CD4-positive, alpha-beta T cell treated with Interleukin-4 for 4 hours (primary cell): ENCODE data around the gene STYK1.
"Not testable (repeated sequence)": the region's sequence is repeated elsewhere in the genome, so short reads cannot be mapped to it uniquely, and the experiment has no call there.

ENCODE experiments used
- DNase-seq: peaks from one replicate; pipeline ENCODE4 v3.0.0-alpha.2; 2020

The STYK1 gene

GRCh38 chr12:10688042-10688441 is 14.2 kb upstream of the STYK1 start:
- no peak for DNase-seq

- peak; percentile 38 for DNase-seq
Measured at GRCh38 chr12:10672231-10672868, 1.5 kb downstream of the STYK1 start.

GRCh38 chr12:10669533-10669932 is 4.3 kb downstream of the STYK1 start:
- DNase-seq: no peak

- no peak for DNase-seq
Measured at GRCh38 chr12:10668526-10668925, 5.3 kb downstream of the STYK1 start.

GRCh38 chr12:10667581-10667980 is 6.3 kb downstream of the STYK1 start:
- DNase-seq: no peak

GRCh38 chr12:10664499-10664898 is 9.4 kb downstream of the STYK1 start:
- no peak for DNase-seq

- no peak for DNase-seq
Measured at GRCh38 chr12:10663869-10664268, 10.0 kb downstream of the STYK1 start.

- DNase-seq: no peak
Measured at GRCh38 chr12:10661338-10661737, 12.5 kb downstream of the STYK1 start.

GRCh38 chr12:10654003-10654402 is 19.8 kb downstream of the STYK1 start:
- no peak for DNase-seq

GRCh38 chr12:10652192-10652591 is 21.7 kb downstream of the STYK1 start:
- no peak for DNase-seq

GRCh38 chr12:10646576-10646975 is 27.3 kb downstream of the STYK1 start:
- DNase-seq: not testable (repeated sequence)

- no peak for DNase-seq
Measured at GRCh38 chr12:10645910-10646309, 27.9 kb downstream of the STYK1 start.

- no peak for DNase-seq
Measured at GRCh38 chr12:10641735-10642500, 31.9 kb downstream of the STYK1 start.

- DNase-seq: no peak
Measured at GRCh38 chr12:10638728-10639127, 35.1 kb downstream of the STYK1 start.

- DNase-seq: no peak
Measured at GRCh38 chr12:10636611-10637010, 37.2 kb downstream of the STYK1 start.

GRCh38 chr12:10636124-10636523 is 37.7 kb downstream of the STYK1 start:
- no peak for DNase-seq

GRCh38 chr12:10635306-10635705 is 38.5 kb downstream of the STYK1 start:
- DNase-seq: no peak

- no peak for DNase-seq
Measured at GRCh38 chr12:10634427-10634826, 39.4 kb downstream of the STYK1 start.

GRCh38 chr12:10633541-10633940 is 40.3 kb downstream of the STYK1 start:
- DNase-seq: no peak

- no peak for DNase-seq
Measured at GRCh38 chr12:10632226-10632625, 41.6 kb downstream of the STYK1 start.

GRCh38 chr12:10624605-10625004 is 49.2 kb downstream of the STYK1 start:
- no peak for DNase-seq

GRCh38 chr12:10623131-10623530 is 50.7 kb downstream of the STYK1 start:
- no peak for DNase-seq

GRCh38 chr12:10621278-10621677 is 52.6 kb downstream of the STYK1 start:
- DNase-seq: no peak

GRCh38 chr12:10620078-10620779 is 53.6 kb downstream of the STYK1 start:
- no peak for DNase-seq
